HG02798 (cell line): ENCODE data around the gene PAX7.

Experiments
- ATAC-seq: cut with Tn5 transposase; IDR thresholded peaks from one replicate; pipeline ENCODE4 v1.9.1; 2021; ENCODE audit warnings: mild to moderate bottlenecking; ENCODE audit not compliant: unreplicated experiment, poor library complexity

Gene PAX7

DNA sequence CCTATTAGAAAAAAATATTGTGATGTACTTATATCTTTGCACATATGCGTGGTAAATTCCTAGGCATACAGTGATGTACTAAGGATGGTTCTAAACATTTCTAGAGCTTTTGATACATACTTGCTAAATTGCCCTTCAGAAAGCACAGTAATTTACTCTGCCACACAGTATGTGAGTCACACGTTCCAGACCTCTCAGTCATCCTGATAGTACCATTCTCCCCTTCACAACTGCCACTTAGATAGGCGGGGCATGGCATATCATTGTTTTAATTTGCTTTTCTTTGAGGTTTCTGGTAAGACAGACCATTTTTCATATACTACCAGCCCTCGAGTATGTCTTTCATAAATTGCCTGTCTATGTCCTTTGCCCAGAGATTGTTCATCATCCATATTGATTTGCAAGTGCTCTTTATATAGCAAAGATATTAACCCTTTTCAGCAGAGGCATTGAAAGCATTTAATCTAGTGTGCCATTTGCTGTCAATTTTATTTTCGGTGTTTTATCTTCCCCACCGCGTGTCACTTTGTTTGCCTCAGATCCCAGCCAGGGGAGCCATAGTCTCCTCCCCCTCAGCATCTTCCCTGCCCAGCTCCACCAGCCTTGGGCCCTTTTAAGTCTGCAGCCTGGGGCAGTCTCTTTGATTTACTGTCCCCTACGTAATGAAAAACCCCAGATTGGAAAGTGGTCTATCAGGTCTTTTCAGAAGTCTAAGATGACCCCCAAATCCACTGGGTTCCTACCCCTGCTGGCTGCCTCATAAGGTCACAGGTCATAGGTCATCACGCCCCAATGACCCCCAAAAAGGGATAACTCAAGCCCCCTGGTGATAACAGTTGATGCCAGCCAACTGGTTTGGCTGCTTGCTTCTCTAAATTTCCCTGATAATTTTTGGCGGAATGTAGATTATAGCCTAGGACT lies 11.8 kb upstream of the PAX7 start:
- ATAC-seq, result no peak

DNA sequence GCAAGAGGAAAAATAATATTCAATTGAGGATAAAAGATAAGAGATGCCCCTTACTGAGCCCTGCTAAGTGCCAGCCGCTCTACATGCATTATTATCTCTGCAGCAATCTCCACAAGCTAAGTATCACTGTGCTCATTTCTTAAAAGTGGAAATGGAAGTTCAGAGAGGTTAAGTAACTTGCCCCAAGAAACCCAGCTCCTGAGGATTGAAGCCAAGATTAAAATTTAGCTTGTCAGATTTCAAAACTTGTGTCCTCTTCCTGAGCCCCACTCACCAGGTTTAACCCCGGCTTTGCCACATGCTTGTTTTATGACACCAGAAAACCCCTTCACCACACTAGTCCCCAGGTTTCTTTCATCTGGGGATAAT lies 11.2 kb upstream of the PAX7 start:
- ATAC-seq, result no peak

DNA sequence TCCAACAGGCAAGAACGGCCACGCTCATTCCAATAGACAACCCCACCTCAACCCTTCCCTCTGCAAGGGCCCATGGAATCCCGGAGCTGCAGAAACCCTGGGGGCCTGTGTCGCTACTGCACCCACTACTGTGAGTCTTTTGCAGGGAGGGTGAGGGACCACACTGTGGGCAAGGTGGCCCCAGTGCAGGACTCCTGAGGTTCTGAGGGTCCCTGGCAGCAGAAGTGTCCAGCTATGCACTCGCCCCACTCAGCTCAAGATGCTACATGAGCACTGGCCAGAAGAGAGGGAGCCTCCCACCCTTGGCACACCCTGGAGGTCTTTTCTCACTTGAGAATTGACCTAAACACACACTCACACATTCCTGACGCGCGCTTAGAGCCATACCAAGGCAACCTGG lies 2.1 kb upstream of the PAX7 start:
- ATAC-seq, result no peak

DNA sequence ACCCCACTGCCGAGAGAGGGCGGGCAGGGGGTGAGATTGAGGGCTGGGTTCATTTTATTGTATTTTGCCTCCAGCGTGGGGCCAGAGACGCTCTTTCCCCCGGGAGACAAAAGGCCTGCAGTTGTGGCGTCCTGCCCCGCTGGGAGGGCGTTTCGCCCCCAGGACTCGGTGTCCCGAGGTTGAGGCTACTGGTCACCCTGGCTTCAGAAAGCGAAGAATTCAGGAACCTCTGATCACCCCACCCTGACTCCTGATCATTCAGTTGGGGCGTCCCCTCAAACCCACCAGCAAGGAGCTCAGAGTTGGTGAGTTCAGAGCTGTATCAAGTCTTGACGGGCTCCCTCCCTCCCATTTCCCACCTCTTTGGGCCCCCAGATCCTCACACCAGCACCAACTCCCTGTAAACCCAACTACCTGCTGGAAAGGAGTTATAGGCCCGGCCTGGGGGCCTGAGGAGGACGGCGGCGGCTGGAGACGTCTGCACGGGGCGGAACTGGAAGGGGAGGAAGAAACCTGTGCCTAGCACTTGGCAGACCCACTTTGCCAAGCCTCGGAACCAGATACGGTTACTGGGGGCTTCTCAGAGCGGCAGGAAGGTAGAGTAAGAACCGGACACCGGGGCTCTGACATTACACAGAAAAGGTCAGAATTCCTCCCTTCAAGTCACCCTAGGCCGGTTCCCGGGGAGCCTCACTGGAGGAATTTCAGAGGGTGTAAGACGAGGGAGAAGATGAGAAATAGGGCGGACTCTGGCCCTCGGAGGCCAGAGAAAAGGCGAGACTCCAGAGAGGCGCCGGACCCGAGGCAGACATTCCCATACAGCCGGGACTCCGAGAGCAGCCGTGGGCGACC lies 761 bp upstream of the PAX7 start:
- no peak for ATAC-seq

DNA sequence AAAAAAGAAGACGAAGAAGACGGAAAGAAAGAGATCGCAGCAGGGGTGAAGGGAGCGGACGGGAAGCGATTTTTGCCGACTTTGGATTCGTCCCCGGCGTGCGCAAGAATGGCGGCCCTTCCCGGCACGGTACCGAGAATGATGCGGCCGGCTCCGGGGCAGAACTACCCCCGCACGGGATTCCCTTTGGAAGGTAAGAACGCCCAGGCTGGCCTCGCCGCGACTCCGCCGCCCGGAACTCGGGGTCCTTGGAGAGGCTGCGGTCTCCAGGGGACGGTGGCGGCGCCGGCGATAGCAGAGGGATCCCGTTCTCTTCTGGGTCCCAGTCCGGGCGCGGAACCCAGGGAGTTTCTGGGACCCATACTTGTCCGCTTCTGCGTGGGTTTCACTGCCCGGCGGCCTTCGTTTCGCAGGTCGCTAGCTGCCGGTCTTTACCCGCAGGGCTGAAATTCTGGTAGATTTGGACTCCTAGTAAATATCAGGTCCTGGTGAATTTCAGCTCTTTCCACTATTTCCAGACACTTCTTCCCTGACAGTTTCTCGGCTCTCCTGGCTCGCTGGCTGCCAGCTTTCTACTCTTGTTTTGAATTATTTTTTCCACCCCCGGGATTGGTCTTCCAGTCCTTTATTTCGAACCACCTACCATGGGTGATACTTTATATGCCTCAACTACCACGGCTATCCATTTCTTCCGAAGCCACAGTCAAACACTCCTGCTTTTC lies 1.0 kb downstream of the PAX7 start:
- ATAC-seq, result no peak

DNA sequence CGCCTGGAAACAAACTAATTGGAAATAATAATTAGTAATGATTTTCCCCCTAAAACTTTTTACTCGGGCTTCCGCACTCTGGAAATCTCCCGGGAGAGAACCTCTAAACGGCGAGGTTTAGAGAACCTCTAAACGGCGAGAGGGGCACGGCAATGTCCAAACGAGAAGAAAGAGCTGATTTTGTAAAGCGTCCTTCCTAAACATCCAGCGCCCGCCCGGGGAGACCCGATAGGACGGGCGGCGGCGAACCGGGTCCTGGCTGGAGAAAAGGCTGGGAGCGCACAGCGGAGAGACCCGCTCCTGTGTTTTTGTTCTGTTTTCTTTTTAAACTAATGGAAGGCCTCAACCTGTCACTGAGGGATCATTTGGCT lies 1.6 kb downstream of the PAX7 start:
- no peak for ATAC-seq

DNA sequence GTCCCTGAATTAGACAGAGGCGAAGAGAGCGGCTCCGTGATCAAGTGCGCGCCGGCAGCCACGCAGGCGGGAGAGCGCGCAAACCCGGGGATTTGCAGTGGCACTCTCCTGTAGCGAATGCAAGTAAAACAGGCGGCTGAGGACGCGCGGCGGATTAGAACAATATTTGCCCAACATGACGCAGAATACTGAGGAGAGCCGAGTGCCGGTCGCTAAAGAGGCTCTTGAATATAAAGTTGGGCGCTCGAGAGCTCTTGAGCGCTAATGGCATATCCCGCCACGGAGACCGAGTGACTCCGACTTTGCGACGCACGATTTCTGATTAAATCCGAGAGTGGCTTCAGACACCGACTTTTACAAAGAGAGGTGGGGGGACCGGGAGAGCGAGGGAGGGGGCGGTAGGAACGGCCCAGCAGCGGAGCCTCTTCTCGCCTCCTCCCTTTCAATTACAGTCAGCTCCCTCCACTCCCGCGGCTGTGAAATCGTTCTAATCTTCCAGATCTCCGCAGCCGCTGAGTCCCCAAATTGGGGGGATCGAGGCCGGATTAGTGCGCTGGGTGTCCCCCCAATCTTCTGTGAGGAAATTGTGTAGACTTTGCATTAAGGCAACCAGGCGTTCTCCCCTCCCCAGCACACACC lies 2.3 kb downstream of the PAX7 start:
- ATAC-seq, result no peak

DNA sequence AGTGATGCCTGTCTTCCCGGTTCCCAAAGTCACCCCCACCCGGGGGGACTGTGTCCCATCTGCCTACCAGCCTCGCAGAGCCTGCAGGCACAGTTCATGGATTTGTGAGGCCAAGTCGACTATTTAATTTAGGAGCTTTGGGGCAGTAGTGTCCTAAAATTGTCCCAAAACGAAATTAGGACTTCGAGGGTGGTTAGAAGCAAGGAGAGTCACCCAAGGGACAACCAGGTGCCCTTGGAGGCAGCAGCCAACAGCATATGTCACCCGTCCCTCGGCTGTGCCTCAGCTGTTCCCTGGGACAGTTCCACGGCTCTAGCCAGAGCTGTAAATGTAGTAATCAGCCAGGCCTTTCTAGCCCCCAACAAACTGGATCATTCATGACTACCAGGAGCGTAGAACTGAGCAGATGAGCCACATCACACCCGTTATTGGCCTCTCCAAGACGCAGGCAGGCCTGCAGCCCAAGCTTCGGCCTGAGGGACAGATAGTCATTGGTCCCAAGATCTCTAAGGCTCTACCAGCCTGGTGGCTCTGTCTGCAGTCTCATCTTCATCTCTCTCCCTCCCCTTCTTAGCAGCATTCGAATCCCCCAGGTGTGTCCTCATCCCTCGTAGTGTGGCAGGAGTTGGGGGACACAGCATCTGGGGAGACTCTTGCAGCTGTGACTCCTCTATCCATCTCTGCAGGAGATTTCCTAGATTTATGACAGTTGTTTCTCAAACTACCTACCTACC lies 2.9 kb downstream of the PAX7 start:
- no peak for ATAC-seq

DNA sequence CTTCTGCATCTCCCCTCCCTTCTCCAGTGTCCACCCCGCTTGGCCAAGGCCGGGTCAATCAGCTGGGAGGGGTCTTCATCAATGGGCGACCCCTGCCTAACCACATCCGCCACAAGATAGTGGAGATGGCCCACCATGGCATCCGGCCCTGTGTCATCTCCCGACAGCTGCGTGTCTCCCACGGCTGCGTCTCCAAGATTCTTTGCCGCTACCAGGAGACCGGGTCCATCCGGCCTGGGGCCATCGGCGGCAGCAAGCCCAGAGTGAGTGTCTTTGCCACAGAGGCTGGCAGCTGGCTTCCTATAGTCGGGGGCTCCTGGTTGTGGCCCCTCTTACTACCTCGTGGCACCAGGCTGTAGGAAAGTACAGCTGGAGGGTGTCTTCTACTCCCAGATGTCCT lies 3.6 kb downstream of the PAX7 start:
- no peak for ATAC-seq

DNA sequence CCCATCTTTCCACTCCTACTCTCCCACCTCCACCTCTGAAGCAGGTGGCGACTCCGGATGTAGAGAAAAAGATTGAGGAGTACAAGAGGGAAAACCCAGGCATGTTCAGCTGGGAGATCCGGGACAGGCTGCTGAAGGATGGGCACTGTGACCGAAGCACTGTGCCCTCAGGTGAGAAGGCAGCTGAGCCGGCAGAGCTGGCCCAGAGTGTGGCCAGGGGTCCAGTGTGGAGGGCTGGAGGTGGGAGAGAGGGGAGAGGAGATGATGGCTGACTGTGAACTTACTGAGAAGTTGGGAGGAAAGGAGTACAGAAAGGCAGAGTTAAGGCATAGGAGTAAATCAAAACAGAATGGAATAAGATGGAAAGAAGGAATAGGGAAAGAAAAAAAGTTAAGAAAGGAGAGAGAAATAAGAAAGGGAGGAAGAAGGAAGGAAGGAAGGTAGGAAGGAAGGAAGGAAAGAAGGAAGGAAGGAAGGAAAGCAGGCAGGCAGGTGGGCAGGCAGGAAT lies 4.5 kb downstream of the PAX7 start:
- ATAC-seq, result no peak

DNA sequence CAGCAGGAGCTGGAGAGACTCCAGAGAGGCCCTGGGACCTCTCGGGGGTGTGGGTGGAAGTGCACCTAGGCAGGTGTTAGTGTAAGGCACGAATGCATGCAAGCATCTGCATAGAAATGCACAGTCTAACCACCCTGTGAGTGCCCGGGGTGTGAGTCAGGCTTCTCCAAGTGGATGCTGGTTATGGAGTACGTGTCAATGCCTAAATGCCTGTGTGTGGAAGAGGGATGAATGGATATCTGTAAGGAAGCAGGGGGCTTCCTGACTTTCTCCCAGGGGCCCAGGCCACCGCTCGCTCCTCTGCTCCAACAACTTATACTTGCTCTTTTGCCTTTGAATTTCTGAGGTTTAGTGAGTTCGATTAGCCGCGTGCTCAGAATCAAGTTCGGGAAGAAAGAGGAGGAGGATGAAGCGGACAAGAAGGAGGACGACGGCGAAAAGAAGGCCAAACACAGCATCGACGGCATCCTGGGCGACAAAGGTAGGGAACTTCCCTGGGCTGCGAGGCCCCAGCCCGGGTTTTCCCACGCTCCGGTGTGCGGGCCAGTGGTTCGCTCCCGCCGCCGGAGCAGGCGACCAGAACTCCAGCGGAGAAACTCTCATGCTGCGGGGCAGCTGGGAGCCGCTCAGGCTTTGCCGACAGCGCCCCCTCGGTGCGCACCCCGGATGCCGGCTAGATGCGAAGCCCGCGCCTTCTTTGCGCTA lies 5.4 kb downstream of the PAX7 start:
- no peak for ATAC-seq

DNA sequence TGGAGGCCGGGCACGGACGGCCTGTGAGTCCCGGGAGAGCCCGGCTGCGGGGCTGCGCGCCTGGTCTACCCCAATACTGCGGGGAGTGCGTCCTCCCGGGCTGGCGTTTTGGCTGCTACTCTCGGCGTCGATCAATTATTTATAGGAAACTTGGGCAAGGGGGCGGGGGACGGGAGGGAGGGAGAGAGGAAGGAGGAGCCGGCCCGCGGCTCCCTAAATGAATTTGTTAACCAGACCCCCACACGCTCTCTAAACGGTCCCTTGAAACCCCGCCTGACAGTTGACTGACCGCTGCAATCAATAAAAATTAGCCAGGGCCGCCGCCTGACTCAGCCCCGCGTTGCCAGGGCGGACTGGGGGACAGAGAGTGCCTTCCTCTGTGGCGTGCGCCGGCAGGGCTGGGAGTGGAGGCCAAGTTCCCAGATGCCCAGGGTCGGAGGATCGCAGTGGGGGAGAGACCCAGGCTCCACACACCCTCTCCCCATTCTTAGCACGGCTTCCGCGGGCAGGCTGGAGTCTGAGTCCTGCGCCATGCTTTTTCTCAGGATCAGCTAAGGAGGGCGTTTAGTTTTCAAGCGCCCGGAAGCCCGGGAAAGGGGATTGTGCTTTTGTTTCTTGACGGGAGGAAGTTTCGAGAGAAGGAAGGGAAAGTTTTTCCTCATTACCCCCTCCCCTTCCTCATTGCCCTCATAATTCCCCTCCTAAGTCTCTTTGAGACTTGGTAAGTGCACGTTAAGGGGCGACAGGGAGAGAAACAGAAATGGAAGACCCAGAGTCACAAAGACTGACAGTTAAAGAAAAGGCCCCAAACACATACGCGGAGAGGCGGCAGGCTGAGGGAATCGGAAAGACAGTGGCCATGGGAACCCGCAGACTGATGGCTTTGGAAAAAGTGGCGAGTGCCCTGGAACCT lies 6.2 kb downstream of the PAX7 start:
- no peak for ATAC-seq

DNA sequence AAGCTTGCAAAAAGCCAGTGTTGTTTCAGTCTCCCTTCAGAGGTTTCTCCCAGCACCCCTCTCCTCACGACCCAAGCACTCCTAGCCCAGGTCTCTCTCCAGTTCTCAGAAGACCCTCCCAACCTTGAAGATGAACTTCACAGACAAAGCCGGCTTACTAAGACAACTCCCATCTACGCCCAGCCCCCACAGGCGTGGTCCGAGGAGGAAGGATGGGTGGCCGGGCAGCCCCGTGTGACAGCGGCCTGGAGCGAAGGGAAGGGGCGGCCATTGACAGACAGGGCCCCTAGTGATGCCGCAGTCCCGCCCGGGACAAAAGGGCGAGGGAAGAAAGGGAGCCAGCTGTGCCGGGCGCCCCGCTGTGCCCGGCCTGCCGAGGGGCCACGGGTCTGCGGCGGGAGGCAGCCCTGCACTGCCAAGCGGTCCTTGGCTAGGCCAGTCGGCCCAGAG lies 6.9 kb downstream of the PAX7 start:
- no peak for ATAC-seq

DNA sequence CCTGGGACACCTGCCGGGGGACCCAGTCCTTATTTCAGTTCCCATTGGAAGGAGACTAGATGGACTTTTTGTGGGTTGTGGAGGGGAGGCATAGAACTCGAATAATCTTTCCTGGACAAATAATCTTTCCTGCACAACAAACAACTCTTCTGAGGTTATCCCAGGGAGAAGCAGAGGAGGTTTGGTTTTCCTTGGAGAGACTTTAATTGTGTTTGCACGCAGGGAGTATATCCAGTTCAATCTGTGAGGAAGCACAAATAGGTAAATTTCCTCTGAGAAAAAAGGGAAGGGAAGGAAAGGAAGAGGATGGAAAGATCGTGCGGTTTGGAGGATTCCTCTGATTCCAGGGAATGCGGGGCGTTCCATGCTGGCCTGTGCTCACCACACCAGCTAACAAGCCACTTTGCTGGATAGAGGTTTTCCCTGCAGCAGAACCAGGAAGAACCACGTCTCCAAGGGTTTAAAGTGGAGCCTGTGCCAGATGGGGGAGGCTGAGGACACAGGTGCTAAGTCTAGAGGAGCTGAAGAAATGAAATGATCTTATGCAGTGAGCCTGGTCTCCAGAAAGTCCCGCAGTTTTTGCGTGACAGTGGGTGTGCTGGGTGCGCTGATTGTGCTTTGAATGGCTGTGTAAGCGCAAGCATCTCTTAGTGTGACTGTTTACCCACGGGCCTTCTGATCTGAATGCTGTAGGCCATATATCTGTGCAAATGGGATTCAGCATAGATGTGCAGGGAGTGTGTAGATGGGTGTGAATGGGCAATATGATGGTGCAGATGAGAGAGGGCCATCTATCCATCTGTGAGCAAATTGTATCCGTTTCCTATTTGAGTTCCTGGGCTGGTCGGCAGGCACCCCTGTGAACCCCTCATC lies 7.6 kb downstream of the PAX7 start:
- ATAC-seq, result no peak

DNA sequence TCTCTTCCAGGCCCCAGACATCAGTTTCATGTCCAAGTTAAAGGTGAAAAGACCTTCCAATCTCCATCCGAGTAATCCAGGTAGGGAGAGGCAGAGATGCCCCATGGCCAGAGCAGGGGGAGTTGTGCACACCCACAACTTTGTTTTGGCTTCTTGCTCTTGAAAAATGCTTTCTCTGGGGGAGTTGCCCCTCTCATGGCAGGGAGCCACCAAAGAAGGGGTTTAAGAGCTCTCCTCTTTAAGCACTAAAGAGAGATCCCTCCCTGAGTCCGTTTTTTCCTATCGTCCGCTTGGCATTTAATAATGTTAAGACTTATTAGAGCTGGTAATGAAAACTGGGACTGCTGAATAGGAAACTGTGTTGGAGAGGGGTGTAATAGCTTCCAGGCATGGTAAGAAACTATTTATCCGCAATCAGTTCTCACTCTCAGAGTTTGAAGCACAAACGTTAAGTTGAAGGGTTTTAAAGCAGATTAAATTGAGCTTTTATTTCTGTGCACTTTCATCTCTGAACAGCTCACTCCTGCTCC lies 8.3 kb downstream of the PAX7 start:
- ATAC-seq, result no peak

DNA sequence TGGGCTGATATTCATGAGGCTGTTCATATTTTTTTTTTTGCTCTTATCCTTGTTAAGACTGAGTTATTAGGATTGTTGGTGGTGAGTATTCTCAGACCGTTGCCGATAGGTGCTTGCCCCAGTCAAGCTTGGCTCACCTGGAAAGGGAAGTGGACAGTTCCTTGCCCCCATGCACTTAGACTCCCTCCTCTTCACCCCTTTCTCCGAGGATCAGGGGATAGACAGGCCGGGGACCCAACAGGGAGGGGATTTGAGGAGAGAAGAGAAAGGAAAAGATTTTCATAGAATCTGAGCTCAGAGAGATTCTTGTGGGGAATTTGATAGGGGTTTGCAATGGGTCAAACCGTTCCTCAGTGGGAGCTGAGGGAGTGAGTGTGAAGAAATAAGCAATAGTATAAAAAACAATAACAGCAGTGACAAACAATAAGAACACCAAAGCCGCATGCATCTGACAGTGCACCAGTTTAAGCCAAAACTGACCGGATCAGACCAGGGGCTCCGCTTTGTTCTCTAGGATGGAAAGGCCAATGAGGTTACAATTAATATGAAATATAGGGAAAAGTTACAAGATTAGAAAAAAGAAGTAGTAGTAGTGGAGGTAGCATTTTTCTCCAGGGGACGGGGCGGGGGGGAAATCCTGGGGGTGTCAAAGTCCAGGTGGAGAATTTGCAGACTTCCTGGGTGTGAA lies 8.9 kb downstream of the PAX7 start:
- ATAC-seq, result no peak
